H1 (cell line): Measurements from ENCODE around the gene GAPDHS. TPM values are rescaled to one million over a fixed set of nuclear protein-coding genes. Genes with fewer than 3 reads are reported as not detected.
A peak's percentile ranks its signal among the peaks of the same experiment; 100 is the strongest.

ENCODE experiments used
- CTCF ChIA-PET: fragments of 300-600 bp; sonication (Branson Sonifier 250); formaldehyde crosslinking; loops from one replicate; lab custom pipeline; 2021; ENCODE audit not compliant: partially characterized antibody; lab: Charles Lee
- POLR2A ChIA-PET: fragments of 300-600 bp; sonication (Branson Sonifier 250); formaldehyde crosslinking; loops from one replicate; lab custom pipeline; 2021; ENCODE audit warnings: inconsistent platforms; ENCODE audit not compliant: partially characterized antibody; lab: Charles Lee
- DNase-seq, 2 experiments: peaks; one replicate each; pipeline versions ENCODE4 v3.0.0 to v3.0.0-alpha.2; 2010 to 2022; ENCODE audit warnings: low spot score in 2 of 2, low read depth in 1 of 2, mixed read lengths in 1 of 2
- FAIRE-seq: peaks from 2 replicates; lab custom pipeline; 2011; peaks lifted over from hg19 to GRCh38; lab: Jason Lieb, UNC
- H2AFZ ChIP-seq: 2 replicates; pipeline ENCODE4 v1.8.1; 2012; ENCODE audit warnings: low read length, inconsistent platforms
- H2AK5ac ChIP-seq: 2 replicates; pipeline ENCODE4 v1.6.1; 2013; ENCODE audit warnings: low read depth, low read length
- H2BK120ac ChIP-seq: replicated peaks from 2 replicates; pipeline ENCODE3; 2013; ENCODE audit warnings: low read depth, low read length, inconsistent platforms
- H2BK12ac ChIP-seq: 2 replicates; pipeline ENCODE4 v1.6.1; 2013; ENCODE audit warnings: low read depth, low read length
- H2BK15ac ChIP-seq: 2 replicates; pipeline ENCODE4 v1.6.1; 2013; ENCODE audit warnings: low read length
- H2BK20ac ChIP-seq: 2 replicates; pipeline ENCODE4 v1.6.1; 2013; ENCODE audit warnings: low read length
- H2BK5ac ChIP-seq: 2 replicates; pipeline ENCODE4 v1.6.1; 2013; ENCODE audit warnings: low read depth, low read length
- H3K14ac ChIP-seq: 2 replicates; pipeline ENCODE4 v1.6.1; 2013; ENCODE audit warnings: inconsistent platforms; ENCODE audit not compliant: insufficient read length
- H3K18ac ChIP-seq: 2 replicates; pipeline ENCODE4 v1.6.1; 2013; ENCODE audit warnings: low read length; ENCODE audit errors: extremely low read depth
- H3K23ac ChIP-seq: 2 replicates; pipeline ENCODE4 v1.6.1; 2013; ENCODE audit warnings: inconsistent platforms; ENCODE audit not compliant: insufficient read length
- H3K23me2 ChIP-seq: 2 replicates; pipeline ENCODE4 v1.6.1; 2013; ENCODE audit warnings: low read depth, low read length
- H3K27ac ChIP-seq: 2 replicates; pipeline ENCODE4 v1.6.1; 2011; ENCODE audit warnings: low read depth, low read length, inconsistent platforms
- H3K27me3 ChIP-seq, 4 experiments: replicated peaks in 1 of 4; 1 replicate in 1 of 4; 2 replicates in 3 of 4; pipeline versions ENCODE4 v1.6.1 to v1.8.1; 2011 to 2013; ENCODE audit warnings: low read length in 3 of 4, mild to moderate bottlenecking in 3 of 4, inconsistent platforms in 2 of 4, mixed read lengths in 2 of 4, moderate library complexity in 1 of 4; ENCODE audit not compliant: control insufficient read depth in 3 of 4, insufficient read depth in 3 of 4; ENCODE audit errors: extremely low read depth in 1 of 4
- H3K36me3 ChIP-seq, 4 experiments: 2 replicates each; pipeline versions ENCODE4 v1.6.1 to v1.8.1; 2011 to 2013; ENCODE audit warnings: mild to moderate bottlenecking in 4 of 4, low read length in 3 of 4, moderate library complexity in 2 of 4, control low read depth in 1 of 4, inconsistent platforms in 1 of 4; ENCODE audit not compliant: insufficient read depth in 4 of 4, control insufficient read depth in 2 of 4
- H3K4ac ChIP-seq: replicated peaks from 2 replicates; pipeline ENCODE3; 2013; ENCODE audit warnings: low read length, low read depth, mixed read lengths, inconsistent platforms; ENCODE audit not compliant: insufficient read length
- H3K4me1 ChIP-seq, 4 experiments: replicated peaks in 1 of 4; 1 replicate in 1 of 4; 2 replicates in 3 of 4; pipeline versions ENCODE4 v1.6.1 to v1.8.1; 2011 to 2013; ENCODE audit warnings: low read length in 3 of 4, inconsistent platforms in 2 of 4, mixed read lengths in 1 of 4; ENCODE audit not compliant: insufficient read depth in 4 of 4, control insufficient read depth in 3 of 4
- H3K4me2 ChIP-seq, 2 experiments: 2 replicates each; pipeline versions ENCODE4 v1.6.1 to v1.8.1; 2011 to 2013; ENCODE audit warnings: low read depth in 2 of 2, low read length in 2 of 2, control low read depth in 1 of 2, inconsistent platforms in 1 of 2, mild to moderate bottlenecking in 1 of 2; ENCODE audit not compliant: insufficient read depth in 1 of 2
- H3K4me3 ChIP-seq, 4 experiments: fragments of 200-600, 300-600 bp in 1 of 4; sonication (generic), shearing (Covaris generic), sonication (Bioruptor Twin) in 1 of 4; 2 replicates each; pipeline versions ENCODE4 v1.5.1 to v1.8.1; 2011 to 2016; ENCODE audit warnings: low read length in 4 of 4, low read depth in 3 of 4, control low read depth in 2 of 4, inconsistent platforms in 2 of 4, mild to moderate bottlenecking in 2 of 4, mixed read lengths in 1 of 4, moderate library complexity in 1 of 4; ENCODE audit not compliant: insufficient read depth in 2 of 4; ENCODE audit errors: extremely low read depth in 1 of 4
- H3K56ac ChIP-seq: replicated peaks from 2 replicates; pipeline ENCODE3; 2013; ENCODE audit warnings: low read depth, mild to moderate bottlenecking, mixed read lengths, low read length, inconsistent platforms; ENCODE audit not compliant: insufficient read length
- H3K79me1 ChIP-seq: 2 replicates; pipeline ENCODE4 v1.6.1; 2013; ENCODE audit warnings: low read depth, low read length, control low read depth
- H3K79me2 ChIP-seq, 2 experiments: 2 replicates each; pipeline versions ENCODE4 v1.6.1 to v1.8.1; 2012 to 2013; ENCODE audit warnings: low read length in 2 of 2, mild to moderate bottlenecking in 2 of 2, inconsistent platforms in 1 of 2; ENCODE audit not compliant: insufficient read depth in 2 of 2, control insufficient read depth in 1 of 2
- H3K9ac ChIP-seq, 4 experiments: replicated peaks in 1 of 4; 1 replicate in 1 of 4; 2 replicates in 3 of 4; pipeline versions ENCODE4 v1.6.1 to v1.8.1; 2011 to 2013; ENCODE audit warnings: low read depth in 3 of 4, low read length in 3 of 4, control low read depth in 2 of 4, mild to moderate bottlenecking in 2 of 4, moderate library complexity in 2 of 4, inconsistent platforms in 1 of 4; ENCODE audit errors: extremely low read depth in 1 of 4
- H3K9me3 ChIP-seq, 2 experiments: 2 replicates each; pipeline versions ENCODE4 v1.6.1 to v1.8.1; 2012 to 2013; ENCODE audit warnings: mild to moderate bottlenecking in 2 of 2, moderate library complexity in 2 of 2, control low read depth in 1 of 2, inconsistent platforms in 1 of 2, low read depth in 1 of 2, low read length in 1 of 2, mixed read lengths in 1 of 2; ENCODE audit not compliant: insufficient read depth in 2 of 2
- H4K20me1 ChIP-seq, 2 experiments: replicated peaks in 1 of 2; 2 replicates each; pipeline versions ENCODE3 to v1.8.1; 2011 to 2013; ENCODE audit warnings: inconsistent platforms in 2 of 2, low read length in 2 of 2, mild to moderate bottlenecking in 1 of 2; ENCODE audit not compliant: insufficient read depth in 2 of 2, control insufficient read depth in 1 of 2
- H4K5ac ChIP-seq: 2 replicates; pipeline ENCODE4 v1.6.1; 2013; ENCODE audit warnings: low read length, low read depth, mixed read lengths, inconsistent platforms; ENCODE audit not compliant: insufficient read length
- H4K8ac ChIP-seq: 2 replicates; pipeline ENCODE4 v1.8.0; 2013; ENCODE audit warnings: mild to moderate bottlenecking, moderate library complexity, low read length, inconsistent platforms; ENCODE audit not compliant: insufficient read depth; ENCODE audit errors: extremely low read depth
- H4K91ac ChIP-seq: replicated peaks from 2 replicates; pipeline ENCODE3; 2013; ENCODE audit warnings: low read length, mixed read lengths, inconsistent platforms; ENCODE audit not compliant: insufficient read length
- CBX8 ChIP-seq: fragments of 300-800, 300-1000 bp; sonication (generic); IDR thresholded peaks from 2 replicates; pipeline ENCODE4 v1.7.1; 2016; ENCODE audit warnings: low read depth, low read length, borderline replicate concordance
- CHD2 ChIP-seq: IDR thresholded peaks from 2 replicates; pipeline ENCODE4 v1.6.1; 2012; ENCODE audit warnings: low read length, improper control_type of control experiment
- EP300 ChIP-seq, 2 experiments: IDR thresholded peaks; 1 replicate in 1 of 2; 2 replicates in 1 of 2; pipeline ENCODE4 v1.6.1; 2011 to 2012; ENCODE audit warnings: low read depth in 2 of 2, low read length in 2 of 2, mild to moderate bottlenecking in 2 of 2, borderline replicate concordance in 1 of 2, inconsistent platforms in 1 of 2, moderate library complexity in 1 of 2
- KDM5A ChIP-seq: fragments of 200-600 bp; IDR thresholded peaks from 2 replicates; pipeline ENCODE4 v1.7.1; 2012; ENCODE audit warnings: mild to moderate bottlenecking, low read length, inconsistent platforms, mixed read lengths
- RAD21 ChIP-seq, 2 experiments: IDR thresholded peaks in 1 of 2; conservative IDR thresholded peaks in 1 of 2; 2 replicates each; pipeline ENCODE4 v1.6.1; 2011; ENCODE audit warnings: low read depth in 2 of 2, low read length in 2 of 2, improper control_type of control experiment in 1 of 2, inconsistent platforms in 1 of 2, mild to moderate bottlenecking in 1 of 2, moderate library complexity in 1 of 2
- YY1 ChIP-seq: IDR thresholded peaks from 2 replicates; pipeline ENCODE4 v1.6.1; 2011; ENCODE audit warnings: low read depth, mild to moderate bottlenecking, low read length
- WGBS, 2 experiments: shearing (Covaris generic) in 1 of 2; methylation state at CpG; one replicate each; pipeline versions ENCODE4 v1.1.6 to v1.1.7; 2013 to 2015; ENCODE audit warnings: low lambda C conversion rate in 2 of 2, mixed read lengths in 2 of 2, inconsistent platforms in 1 of 2, low coverage in 1 of 2, missing lambda C conversion rate in 1 of 2; ENCODE audit not compliant: insufficient replicate concordance in 2 of 2, insufficient coverage in 1 of 2, insufficient read length in 1 of 2; ENCODE audit errors: extremely low coverage in 1 of 2, missing lambda C conversion rate in 1 of 2; 5-methylcytosine and 5-hydroxymethylcytosine counted together
- polyA plus RNA-seq, 7 experiments: library from polyadenylated mRNA; depleted of rRNA in 3 of 7; stranded (reverse) in 5 of 7; unstranded in 2 of 7; fragments of >200 nt in 5 of 7; fragments of 200-250 nt in 2 of 7; gene quantifications; 1 replicate in 5 of 7; 2 replicates in 1 of 7; 4 replicates in 1 of 7; pipeline versions ENCODE4 v1.2.1 to v1.2.3, GENCODE V29; 2011 to 2013; ENCODE audit warnings: missing spikeins in 2 of 7, mixed read lengths in 2 of 7
- total RNA-seq: library from RNA; stranded (reverse); fragmentation: NEBNext Ultra II Directional; extraction: Animal tissue kit (Norgen Biotek cat#: 25700); gene quantifications from 2 replicates; pipeline ENCODE4 v1.2.1, GENCODE V29; 2021
- TF ChIP-seq, protein P1 (sequence below), 3 experiments: IDR thresholded peaks; 1 replicate in 2 of 3; 2 replicates in 1 of 3; pipeline versions ENCODE4 v1.5.1 to v1.6.1; 2011; ENCODE audit warnings: low read length in 3 of 3, mild to moderate bottlenecking in 3 of 3, inconsistent platforms in 2 of 3, low read depth in 1 of 3, moderate library complexity in 1 of 3; ENCODE audit not compliant: insufficient read depth in 1 of 3; ENCODE audit errors: control extremely low read depth in 1 of 3
- TF ChIP-seq, protein P2 (sequence below): IDR thresholded peaks from 2 replicates; pipeline ENCODE4 v1.6.1; 2012; ENCODE audit warnings: inconsistent platforms

The GAPDHS gene
- total and polyA plus RNA-seq, 2 of the 8 experiments (the other 6 are each of a cell fraction or from before 2014, with no cell fraction given) = 0.26 TPM; not detected in 1

GRCh38 chr19:35521124-35521743 lies 12.0 kb upstream of the GAPDHS start:
- Histone ChIP-seq H3K4me1 (peaks cover 7 to 22% (median 14%) of the 10 kb centered on the region in 4 experiments), H3K14ac (no peak overlapping the region), H4K5ac (no peak overlapping the region), H3K4ac (no peak overlapping the region), H2AK5ac (no peak overlapping the region), H3K23me2 (peaks cover 3% of the 10 kb centered on the region; the same call in 1 of the 2 replicates), H3K27ac (no peak overlapping the region), H3K18ac (peak overlapping the region; percentile 60; the same call in 1 of the 2 replicates), H3K9ac (no peak overlapping the region), H2BK5ac (no peak overlapping the region), H3K36me3 (no peaks in the 10 kb centered on the region), H2AFZ (no peak overlapping the region), H2BK120ac (no peak overlapping the region), H2BK12ac (no peak overlapping the region), H3K79me2 (no peaks in the 10 kb centered on the region), H2BK15ac (0 out of 2 replicates have a peak overlapping the region, but pooled peaks have one; percentile 40), H3K9me3 (no peaks in the 10 kb centered on the region), H4K20me1 (no peaks in the 10 kb centered on the region), H3K23ac (no peak overlapping the region), H4K8ac (no peak overlapping the region), H3K56ac (no peak overlapping the region), H3K27me3 (peaks cover 0 to 3% (median 0%) of the 10 kb centered on the region in 4 experiments; a peak in 2 of 7 replicates), H3K4me3 (no peak overlapping the region), H4K91ac (peak overlapping the region; percentile 62), H3K4me2 (peak overlapping the region in 1 of 2 experiments; percentile 31; a peak in 1 of 4 replicates), H3K79me1 (no peaks in the 10 kb centered on the region; the same call in 1 of the 2 replicates), H2BK20ac (no peak overlapping the region)
- DNase-seq (no peak), FAIRE-seq (no peak)
- ChIA-PET CTCF (interaction anchor here (1.0 to 2.0 kb wide), 4 partner anchors 9 to 27 kb away, joined by 3 to 6 read pairs (median 3); no protein-coding TSS in a partner anchor), POLR2A (interaction anchor here (0.9 to 2.7 kb wide), 5 partner anchors 8 to 27 kb away, joined by 3 to 28 read pairs (median 4); no protein-coding TSS in a partner anchor)
- 68% methylated on average over 16 of the region's 16 CpGs; no CpG with 5 or more reads in 1 of the 2 experiments for WGBS, 2 experiments
- TF ChIP-seq CBX8 = no peak
- TF ChIP-seq, protein P1, sequence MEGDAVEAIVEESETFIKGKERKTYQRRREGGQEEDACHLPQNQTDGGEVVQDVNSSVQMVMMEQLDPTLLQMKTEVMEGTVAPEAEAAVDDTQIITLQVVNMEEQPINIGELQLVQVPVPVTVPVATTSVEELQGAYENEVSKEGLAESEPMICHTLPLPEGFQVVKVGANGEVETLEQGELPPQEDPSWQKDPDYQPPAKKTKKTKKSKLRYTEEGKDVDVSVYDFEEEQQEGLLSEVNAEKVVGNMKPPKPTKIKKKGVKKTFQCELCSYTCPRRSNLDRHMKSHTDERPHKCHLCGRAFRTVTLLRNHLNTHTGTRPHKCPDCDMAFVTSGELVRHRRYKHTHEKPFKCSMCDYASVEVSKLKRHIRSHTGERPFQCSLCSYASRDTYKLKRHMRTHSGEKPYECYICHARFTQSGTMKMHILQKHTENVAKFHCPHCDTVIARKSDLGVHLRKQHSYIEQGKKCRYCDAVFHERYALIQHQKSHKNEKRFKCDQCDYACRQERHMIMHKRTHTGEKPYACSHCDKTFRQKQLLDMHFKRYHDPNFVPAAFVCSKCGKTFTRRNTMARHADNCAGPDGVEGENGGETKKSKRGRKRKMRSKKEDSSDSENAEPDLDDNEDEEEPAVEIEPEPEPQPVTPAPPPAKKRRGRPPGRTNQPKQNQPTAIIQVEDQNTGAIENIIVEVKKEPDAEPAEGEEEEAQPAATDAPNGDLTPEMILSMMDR (IDR thresholded peaks at IDR 0.05; ENCODE audit: control extremely low read depth in 1 of 3, insufficient read depth in 1 of 3, low read depth in 1 of 3, low read length in 3 of 3) = no peak
- TF ChIP-seq EP300 (IDR thresholded peaks at IDR 0.05; ENCODE audit: borderline replicate concordance in 1 of 2, low read depth in 2 of 2, low read length in 2 of 2) = no peak
- no peak for TF ChIP-seq CHD2
- TF ChIP-seq, protein P2, sequence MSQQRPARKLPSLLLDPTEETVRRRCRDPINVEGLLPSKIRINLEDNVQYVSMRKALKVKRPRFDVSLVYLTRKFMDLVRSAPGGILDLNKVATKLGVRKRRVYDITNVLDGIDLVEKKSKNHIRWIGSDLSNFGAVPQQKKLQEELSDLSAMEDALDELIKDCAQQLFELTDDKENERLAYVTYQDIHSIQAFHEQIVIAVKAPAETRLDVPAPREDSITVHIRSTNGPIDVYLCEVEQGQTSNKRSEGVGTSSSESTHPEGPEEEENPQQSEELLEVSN = no peak
- no peak for TF ChIP-seq YY1
- TF ChIP-seq RAD21 (IDR thresholded peaks at IDR 0.05 in 1 of 2, conservative IDR thresholded peaks at IDR 0.05 in 1 of 2; ENCODE audit: low read depth in 2 of 2, low read length in 2 of 2) = 0 out of 4 replicates have a peak, but pooled peaks of 1 of the 2 experiments have one; percentile 13
- no peak for TF ChIP-seq KDM5A
